Activated CD4-positive, alpha-beta T cell treated with anti-CD3 and anti-CD28 coated beads, Interleukin-2, amount 10 ng/mL, durations not matched to agents 7 days and 5 days (primary cell): ENCODE data around the gene SLC16A10. TPM values are rescaled to one million over a fixed set of nuclear protein-coding genes. Genes with fewer than 3 reads are reported as not detected.
"Not testable (repeated sequence)": the region's sequence is repeated elsewhere in the genome, so short reads cannot be mapped to it uniquely, and the experiment has no call there.

ENCODE experiments used
- CTCF ChIA-PET: fragments of 350-600 bp; sonication (Branson Sonifier 250); formaldehyde crosslinking; loops from one replicate; lab custom pipeline; 2021; ENCODE audit warnings: antibody characterized with exemption; lab: Charles Lee
- POLR2A ChIA-PET: fragments of 350-600 bp; sonication (Branson Sonifier 250); formaldehyde crosslinking; loops from one replicate; lab custom pipeline; 2021; ENCODE audit warnings: antibody characterized with exemption; lab: Charles Lee
- DNase-seq: peaks from one replicate; pipeline ENCODE4 v3.0.0-alpha.2; 2020
- H3K27ac Mint-ChIP-seq: one replicate; pipeline ENCODE4 v1.8.0; 2021; ENCODE audit warnings: mild to moderate bottlenecking, moderate library complexity, mixed read lengths
- H3K27me3 Mint-ChIP-seq: one replicate; pipeline ENCODE4 v1.8.0; 2021; ENCODE audit warnings: mixed read lengths
- H3K36me3 Mint-ChIP-seq: one replicate; pipeline ENCODE4 v1.8.0; 2021; ENCODE audit warnings: low read depth, mixed read lengths
- H3K4me1 Mint-ChIP-seq: one replicate; pipeline ENCODE4 v1.8.0; 2021; ENCODE audit warnings: mixed read lengths
- H3K4me3 Mint-ChIP-seq: one replicate; pipeline ENCODE4 v1.8.0; 2021; ENCODE audit warnings: mild to moderate bottlenecking, moderate library complexity, mixed read lengths
- H3K9me3 Mint-ChIP-seq: one replicate; pipeline ENCODE4 v1.8.0; 2021; ENCODE audit warnings: mixed read lengths
- total RNA-seq, 2 experiments: library from RNA; stranded (reverse); gene quantifications; one replicate each; pipeline ENCODE4 v1.2.3, GENCODE V29; 2021

SLC16A10 gene
- total RNA-seq, 2 experiments from 2014 or later = 3.2 TPM

- H3K36me3 Mint-ChIP-seq = no peaks in the 10 kb centered on the region
- ChIA-PET CTCF (no interaction called here), POLR2A (no interaction called here)
- DNase-seq = no peak
- H3K4me3 Mint-ChIP-seq = no peak overlapping the region
- H3K27ac Mint-ChIP-seq = no peak overlapping the region
- H3K9me3 Mint-ChIP-seq = no peaks in the 10 kb centered on the region
- peaks cover 12% of the 10 kb centered on the region for H3K27me3 Mint-ChIP-seq
- H3K4me1 Mint-ChIP-seq = no peaks in the 10 kb centered on the region
These were observed 17.8 kb upstream of the SLC16A10 start for GRCh38 chr6:111069382-111070104.

- CTCF ChIA-PET = no interaction called here
- no peak overlapping the region for H3K4me3 Mint-ChIP-seq
- H3K4me1 Mint-ChIP-seq = no peaks in the 10 kb centered on the region
These were observed 16.9 kb upstream of the SLC16A10 start for GRCh38 chr6:111070105-111071005.

GRCh38 chr6:111072801-111073360 lies 14.4 kb upstream of the SLC16A10 start:
- H3K27ac Mint-ChIP-seq = no peak overlapping the region
- no peaks in the 10 kb centered on the region for H3K36me3 Mint-ChIP-seq
- POLR2A ChIA-PET = no interaction called here
- CTCF ChIA-PET = interaction anchor here (0.6 to 0.8 kb wide), 2 partner anchors 87 to 221 kb away, joined by 3 read pairs; no protein-coding TSS in a partner anchor
- no peak for DNase-seq
- no peaks in the 10 kb centered on the region for H3K4me1 Mint-ChIP-seq
- peaks cover 14% of the 10 kb centered on the region for H3K27me3 Mint-ChIP-seq
- H3K9me3 Mint-ChIP-seq = no peaks in the 10 kb centered on the region
- H3K4me3 Mint-ChIP-seq = no peak overlapping the region

More at GRCh38 chr6:111070105-111071005, 16.9 kb upstream of the SLC16A10 start:
- Mint-ChIP-seq H3K9me3 (no peaks in the 10 kb centered on the region), H3K27me3 (peaks cover 12% of the 10 kb centered on the region), H3K36me3 (no peaks in the 10 kb centered on the region), H3K27ac (no peak overlapping the region)
- DNase-seq = no peak
- POLR2A ChIA-PET = no interaction called here

- Mint-ChIP-seq H3K36me3 (no peaks in the 10 kb centered on the region), H3K4me1 (no peaks in the 10 kb centered on the region), H3K9me3 (no peaks in the 10 kb centered on the region), H3K27ac (no peak overlapping the region), H3K27me3 (peaks cover 14% of the 10 kb centered on the region), H3K4me3 (no peak overlapping the region)
- POLR2A ChIA-PET = no interaction called here
- CTCF ChIA-PET = interaction anchor here (0.5 kb wide), 1 partner anchor 11 kb away, joined by 3 read pairs; no protein-coding TSS in a partner anchor
- no peak for DNase-seq
These were observed 13.0 kb upstream of the SLC16A10 start for GRCh38 chr6:111074311-111074710.

- Mint-ChIP-seq H3K9me3 (no peaks in the 10 kb centered on the region), H3K36me3 (no peaks in the 10 kb centered on the region), H3K4me1 (no peaks in the 10 kb centered on the region), H3K27ac (peak overlapping the region; percentile 48), H3K4me3 (no peak overlapping the region), H3K27me3 (peaks cover 14% of the 10 kb centered on the region)
- no peak for DNase-seq
- ChIA-PET CTCF (no interaction called here), POLR2A (no interaction called here)
These were observed 11.1 kb upstream of the SLC16A10 start for GRCh38 chr6:111076024-111076695.

GRCh38 chr6:111080698-111081097 lies 6.6 kb upstream of the SLC16A10 start:
- DNase-seq = no peak
- no peaks in the 10 kb centered on the region for H3K36me3 Mint-ChIP-seq
- POLR2A ChIA-PET = no interaction called here
- H3K27me3 Mint-ChIP-seq = peaks cover 1% of the 10 kb centered on the region
- H3K4me1 Mint-ChIP-seq = no peaks in the 10 kb centered on the region
- no peak overlapping the region for H3K4me3 Mint-ChIP-seq
- no peaks in the 10 kb centered on the region for H3K9me3 Mint-ChIP-seq
- no peak overlapping the region for H3K27ac Mint-ChIP-seq
- CTCF ChIA-PET = no interaction called here

- H3K4me3 Mint-ChIP-seq = peak overlapping the region; percentile 74
- DNase-seq = no peak
- H3K9me3 Mint-ChIP-seq = no peaks in the 10 kb centered on the region
- peaks cover 27% of the 10 kb centered on the region for H3K4me1 Mint-ChIP-seq
- ChIA-PET CTCF (no interaction called here), POLR2A (no interaction called here)
- no peaks in the 10 kb centered on the region for H3K27me3 Mint-ChIP-seq
- no peaks in the 10 kb centered on the region for H3K36me3 Mint-ChIP-seq
- H3K27ac Mint-ChIP-seq = peak overlapping the region; percentile 65
These were observed 618 bp upstream of the SLC16A10 start for GRCh38 chr6:111086685-111087084.

- Mint-ChIP-seq H3K4me3 (peak overlapping the region; percentile 86), H3K9me3 (no peaks in the 10 kb centered on the region), H3K36me3 (no peaks in the 10 kb centered on the region), H3K27me3 (no peaks in the 10 kb centered on the region), H3K4me1 (peaks cover 27% of the 10 kb centered on the region), H3K27ac (peak overlapping the region; percentile 84)
- ChIA-PET CTCF (no interaction called here), POLR2A (no interaction called here)
- DNase-seq = peak; percentile 62
These were observed 766 bp downstream of the SLC16A10 start for GRCh38 chr6:111087871-111088667.

- Mint-ChIP-seq H3K9me3 (no peaks in the 10 kb centered on the region), H3K4me3 (peak overlapping the region; percentile 86), H3K4me1 (peaks cover 27% of the 10 kb centered on the region), H3K36me3 (no peaks in the 10 kb centered on the region), H3K27ac (peak overlapping the region; percentile 84), H3K27me3 (no peaks in the 10 kb centered on the region)
- ChIA-PET CTCF (no interaction called here), POLR2A (no interaction called here)
- no peak for DNase-seq
These were observed 1.3 kb downstream of the SLC16A10 start for GRCh38 chr6:111088668-111089003.

- Mint-ChIP-seq H3K4me3 (no peak overlapping the region), H3K36me3 (peaks cover 3% of the 10 kb centered on the region), H3K27ac (no peak overlapping the region), H3K9me3 (peaks cover 3% of the 10 kb centered on the region), H3K4me1 (peaks cover 30% of the 10 kb centered on the region), H3K27me3 (no peaks in the 10 kb centered on the region)
- CTCF ChIA-PET = no interaction called here
- no peak for DNase-seq
- POLR2A ChIA-PET = no interaction called here
These were observed 3.5 kb downstream of the SLC16A10 start for GRCh38 chr6:111090766-111091165.

GRCh38 chr6:111091987-111092386 lies 4.7 kb downstream of the SLC16A10 start:
- peaks cover 3% of the 10 kb centered on the region for H3K36me3 Mint-ChIP-seq
- CTCF ChIA-PET = no interaction called here
- no peaks in the 10 kb centered on the region for H3K27me3 Mint-ChIP-seq
- no peak overlapping the region for H3K4me3 Mint-ChIP-seq
- POLR2A ChIA-PET = interaction anchor here (0.6 kb wide), 1 partner anchor 133 kb away, joined by 3 read pairs; the partner anchor contains the start of gene GTF3C6
- peaks cover 25% of the 10 kb centered on the region for H3K4me1 Mint-ChIP-seq
- peaks cover 3% of the 10 kb centered on the region for H3K9me3 Mint-ChIP-seq
- DNase-seq = no peak
- H3K27ac Mint-ChIP-seq = no peak overlapping the region

GRCh38 chr6:111095488-111095887 lies 8.2 kb downstream of the SLC16A10 start:
- H3K4me3 Mint-ChIP-seq, H3K27me3 Mint-ChIP-seq, POLR2A ChIA-PET, H3K4me1 Mint-ChIP-seq, DNase-seq, H3K9me3 Mint-ChIP-seq, H3K27ac Mint-ChIP-seq, H3K36me3 Mint-ChIP-seq: not testable (repeated sequence)
- CTCF ChIA-PET = interaction anchor here (0.6 kb wide), 1 partner anchor 23 kb away, joined by 3 read pairs; no protein-coding TSS in a partner anchor
